Pons (tissue), 1 donor: ENCODE data around the gene OR56A3.

ENCODE experiments used
- DNase-seq: peaks from one replicate; pipeline ENCODE4 v3.0.0-alpha.2; 2016; ENCODE audit warnings: low spot score

The OR56A3 gene

GRCh38 chr11:5973530-5973929 lies 31.5 kb downstream of the OR56A3 start:
- DNase-seq = no peak

GRCh38 chr11:5983443-5983842 lies 41.4 kb downstream of the OR56A3 start:
- DNase-seq = no peak

- DNase-seq = no peak
These were observed 44.8 kb downstream of the OR56A3 start, which contains the start of gene OR52L1 for GRCh38 chr11:5986885-5987284. TSS of gene OR52L1 (minus strand) at chr11:5986985. CDS start at chr11:5986930, 55 bp downstream.

GRCh38 chr11:5989203-5989602 lies 47.2 kb downstream of the OR56A3 start:
- DNase-seq = no peak

GRCh38 chr11:5992150-5992549 lies 50.1 kb downstream of the OR56A3 start:
- peak; percentile 1 for DNase-seq

GRCh38 chr11:5992604-5993251 lies 50.7 kb downstream of the OR56A3 start:
- peak; percentile 9 for DNase-seq

GRCh38 chr11:5994791-5995190 lies 52.7 kb downstream of the OR56A3 start:
- DNase-seq = no peak
